Measurements from ENCODE around the gene PKDREJ.

PKDREJ gene

DNA sequence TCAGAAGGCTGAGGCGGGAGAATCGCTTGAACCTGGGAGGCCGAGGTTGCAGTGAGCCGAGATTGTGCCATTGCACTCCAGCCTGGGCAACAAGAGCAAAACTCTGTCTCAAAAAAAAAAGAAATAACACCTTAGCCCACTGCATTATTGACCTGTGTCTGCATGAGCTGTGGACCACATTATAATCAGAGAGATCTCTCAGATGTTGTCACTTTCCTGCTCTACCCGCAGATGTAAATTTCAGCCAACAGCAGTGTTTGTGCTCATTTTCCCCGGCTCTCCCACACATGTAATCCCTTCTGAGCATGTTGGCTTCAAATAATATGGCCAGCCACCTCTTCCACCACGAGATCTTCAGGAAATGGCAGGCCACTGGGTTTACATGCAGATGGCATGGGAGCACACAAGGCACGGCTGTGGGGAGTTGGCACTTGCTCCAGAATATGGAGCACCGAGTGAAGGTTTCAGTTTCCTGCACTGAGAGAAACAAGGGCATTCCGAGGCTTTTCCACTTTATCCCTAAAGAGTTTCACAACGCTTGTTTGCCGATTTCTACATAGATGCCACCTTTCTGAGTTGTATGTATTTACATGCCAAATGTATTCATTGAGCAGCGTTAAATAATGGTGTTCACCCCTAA is 32.8 kb downstream of the PKDREJ start:
- DNase-seq = no peak

DNA sequence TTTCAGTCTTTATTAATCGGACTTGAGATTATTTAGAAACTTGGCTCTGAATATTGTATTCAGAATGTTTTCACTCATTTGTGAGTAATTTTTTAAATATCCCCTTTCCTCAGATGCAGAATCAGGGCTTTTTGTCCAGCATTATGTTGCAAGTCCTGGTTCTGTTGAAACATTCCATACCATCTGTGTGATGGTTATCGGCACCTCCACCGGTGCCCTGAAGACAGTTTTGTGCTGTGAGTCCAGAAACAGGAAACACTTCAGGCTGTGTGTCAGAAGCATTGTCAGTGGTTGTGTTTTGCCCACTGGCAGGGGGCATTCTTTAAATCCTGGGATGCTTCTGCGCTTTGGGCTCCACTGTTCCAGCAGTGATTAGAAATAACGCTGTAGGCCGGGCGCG is 33.4 kb downstream of the PKDREJ start:
- no peak for DNase-seq

DNA sequence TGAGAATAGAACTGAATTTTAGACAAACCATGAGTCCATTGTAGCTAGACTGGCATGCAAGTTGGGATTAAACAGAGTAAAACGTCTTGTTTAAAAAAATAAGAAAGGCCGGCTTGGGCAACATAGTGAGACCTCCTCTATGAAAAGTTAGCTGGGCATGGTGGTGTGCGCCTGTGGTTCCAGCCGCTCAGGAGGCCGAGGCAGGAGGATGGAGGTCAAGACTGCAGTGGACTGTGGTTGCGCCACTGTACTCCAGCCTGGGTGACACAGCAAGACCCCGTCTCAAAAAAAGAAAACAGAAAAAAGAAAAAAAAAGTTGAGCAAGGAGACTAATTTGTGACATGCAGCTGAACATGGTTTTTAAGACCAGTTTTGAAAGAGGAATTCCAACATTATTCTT is 36.6 kb downstream of the PKDREJ start:
- DNase-seq = no peak

DNA sequence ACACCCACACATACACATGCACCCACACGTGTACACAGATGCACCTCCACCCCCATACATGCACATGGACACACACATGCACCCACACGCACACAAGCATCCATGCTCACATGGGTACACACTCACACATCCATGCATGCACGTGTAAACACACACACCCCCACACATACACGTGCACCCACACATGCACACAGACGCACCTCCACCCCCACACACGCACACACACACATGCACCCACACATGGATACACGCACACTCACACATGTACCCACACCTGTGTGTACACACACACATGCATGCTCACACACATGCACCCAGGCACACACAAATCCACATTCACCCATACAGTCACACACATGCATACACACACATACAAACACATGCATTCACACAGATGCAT is 37.5 kb downstream of the PKDREJ start:
- DNase-seq = no peak

DNA sequence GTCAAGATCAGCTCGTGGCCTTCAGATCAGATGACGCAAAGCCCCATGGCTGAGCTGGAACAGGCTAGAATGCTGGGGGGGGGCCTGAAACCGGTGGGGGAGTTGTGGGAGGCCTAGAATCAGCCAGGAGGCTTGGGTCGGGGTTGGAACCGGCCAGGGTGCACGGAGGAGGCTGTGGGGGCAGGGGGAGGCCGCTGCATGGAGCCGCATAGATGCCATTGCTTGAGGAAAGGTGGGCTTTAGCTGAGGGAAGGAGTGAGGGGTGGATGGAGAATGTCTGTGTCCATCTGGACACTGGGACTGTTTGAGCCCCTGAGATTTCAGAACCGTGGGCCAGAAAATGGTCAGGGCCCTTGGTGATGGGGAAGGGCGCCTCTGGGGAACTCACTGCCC is 38.2 kb downstream of the PKDREJ start:
- DNase-seq = no peak

DNA sequence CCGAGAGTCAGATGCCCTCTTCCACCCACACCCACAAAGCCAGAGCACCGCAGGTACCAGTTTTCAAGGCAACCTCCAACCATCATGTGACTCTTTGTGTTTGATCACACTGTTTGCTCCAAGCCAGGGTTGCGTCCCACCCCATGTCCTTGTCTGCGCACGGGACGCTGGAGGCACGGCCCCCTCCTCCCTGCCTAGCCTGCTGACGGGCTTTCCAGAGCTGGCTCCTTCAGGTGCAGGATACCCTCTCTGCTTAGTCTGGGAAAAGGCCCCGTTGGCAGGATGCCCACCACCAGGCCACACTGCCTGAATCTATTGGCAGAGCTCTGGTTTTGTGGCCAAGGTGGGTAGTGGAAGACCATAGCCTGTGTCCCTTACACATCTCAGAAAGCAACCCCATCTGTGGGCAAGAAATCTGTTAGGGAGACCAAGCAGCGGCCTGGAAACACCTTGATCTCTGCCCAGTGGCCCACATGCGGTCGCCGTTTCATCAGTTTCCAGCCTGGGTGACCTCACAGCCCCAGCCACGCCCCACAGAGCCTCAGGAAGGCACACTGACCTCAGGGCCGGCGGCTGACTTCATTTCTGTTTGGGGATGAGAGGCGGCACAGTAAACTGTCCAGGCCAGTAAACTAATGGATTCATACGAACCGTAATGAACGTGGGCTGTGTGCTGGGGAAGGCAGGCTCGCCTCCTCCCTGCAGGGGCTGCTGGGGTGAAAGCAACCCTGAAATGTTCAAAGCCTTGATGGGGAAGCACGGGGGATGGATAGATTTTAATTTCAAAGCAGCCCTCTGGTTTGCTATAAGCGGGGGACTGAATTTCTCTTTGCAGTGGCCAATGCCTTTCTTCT is 38.9 kb downstream of the PKDREJ start:
- DNase-seq = no peak

DNA sequence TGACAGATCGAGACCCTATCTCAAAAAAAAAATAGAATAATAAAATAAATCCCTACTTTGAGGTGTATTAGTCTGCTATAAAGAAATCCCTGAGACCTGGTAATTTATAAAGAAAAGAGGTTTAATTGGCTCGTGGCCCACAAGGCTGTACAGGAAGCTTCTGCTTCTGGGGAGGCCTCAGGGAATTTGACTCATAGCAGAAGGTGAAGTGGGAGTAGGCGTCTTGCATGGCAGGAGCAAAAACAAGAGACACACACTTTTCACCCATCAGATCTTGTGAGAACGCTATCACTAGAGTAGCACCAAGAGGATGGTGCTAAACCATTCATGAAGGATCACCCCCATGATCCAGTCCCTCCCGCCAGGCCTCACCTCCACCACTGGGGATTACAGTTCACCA is 42.2 kb downstream of the PKDREJ start:
- DNase-seq = no peak

DNA sequence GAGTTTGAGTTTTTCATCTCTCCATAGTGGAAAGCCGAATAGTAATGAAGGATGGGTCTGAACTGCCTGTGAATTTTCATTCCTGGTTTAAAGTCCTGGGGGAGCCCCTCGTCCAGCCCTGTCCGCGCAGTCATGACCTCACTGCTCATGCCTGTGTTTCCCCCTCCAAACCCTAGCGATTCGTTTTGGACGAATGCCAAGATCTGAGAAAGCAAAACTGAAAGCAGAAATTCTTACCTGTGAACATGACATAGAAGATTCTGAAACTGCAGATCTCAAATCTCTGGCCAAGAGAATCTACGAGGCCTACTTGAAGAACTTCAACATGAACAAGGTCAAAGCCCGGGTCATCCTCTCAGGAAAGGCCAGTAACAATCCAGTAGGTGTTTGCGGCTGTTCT is 43.5 kb downstream of the PKDREJ start:
- no peak for DNase-seq

DNA sequence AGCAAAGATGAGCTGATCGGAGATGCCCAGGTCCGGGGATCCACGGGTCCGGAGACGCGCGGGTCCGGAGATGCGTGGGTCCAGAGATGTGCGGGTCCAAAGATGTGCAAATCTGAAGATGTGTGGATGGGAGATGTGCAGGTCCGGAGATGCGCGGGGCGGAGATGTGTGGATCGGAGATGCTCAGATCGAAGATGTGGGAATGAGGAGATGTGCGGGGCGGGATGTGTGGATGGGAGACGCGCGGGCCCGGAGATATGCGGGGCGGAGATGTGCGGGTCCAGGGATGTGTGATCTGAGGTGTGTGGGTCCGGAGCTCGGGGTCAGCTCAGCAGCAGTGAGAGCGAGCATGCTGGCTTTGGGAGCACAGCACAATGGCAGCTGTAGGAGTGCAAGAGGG is 48.5 kb downstream of the PKDREJ start:
- no peak for DNase-seq

DNA sequence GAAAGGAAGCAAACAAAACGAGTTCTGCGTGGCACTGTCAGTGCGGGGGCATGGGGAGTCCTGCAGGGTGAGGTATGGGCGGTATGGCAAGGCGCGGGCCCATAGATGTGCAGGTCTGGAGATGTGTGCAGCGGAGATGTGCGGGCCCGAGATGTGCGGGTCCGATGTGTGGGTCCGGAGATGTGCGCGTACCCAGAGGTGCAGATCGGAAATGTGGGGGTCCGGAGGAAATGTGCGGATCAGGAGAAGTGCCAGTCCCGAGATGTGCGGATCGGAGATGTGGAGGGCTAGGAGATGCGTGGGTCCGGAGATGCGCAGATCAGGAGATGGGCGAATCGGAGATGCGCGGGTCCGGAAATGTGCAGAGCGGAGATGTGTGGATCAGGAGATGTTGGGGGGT is 49.0 kb downstream of the PKDREJ start:
- DNase-seq = no peak

DNA sequence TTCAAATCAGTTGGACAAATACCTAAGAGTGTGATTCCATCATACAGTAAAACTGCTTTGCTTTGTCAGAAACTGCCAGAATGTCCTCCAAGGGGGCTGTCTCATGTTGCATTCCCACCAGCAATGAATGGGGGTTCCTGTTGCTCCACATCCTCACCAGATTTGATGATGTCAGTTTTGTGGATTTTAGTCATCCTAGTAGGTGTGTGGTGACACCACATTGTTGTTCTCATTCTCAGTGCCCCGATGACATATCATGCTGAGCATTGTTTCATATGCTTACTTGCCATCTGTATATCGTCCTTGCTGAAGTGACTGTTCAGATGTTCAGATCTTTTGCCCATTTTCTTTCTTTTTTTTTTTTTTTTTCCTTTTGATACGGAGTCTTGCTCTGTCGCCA is 50.1 kb downstream of the PKDREJ start:
- DNase-seq = no peak

DNA sequence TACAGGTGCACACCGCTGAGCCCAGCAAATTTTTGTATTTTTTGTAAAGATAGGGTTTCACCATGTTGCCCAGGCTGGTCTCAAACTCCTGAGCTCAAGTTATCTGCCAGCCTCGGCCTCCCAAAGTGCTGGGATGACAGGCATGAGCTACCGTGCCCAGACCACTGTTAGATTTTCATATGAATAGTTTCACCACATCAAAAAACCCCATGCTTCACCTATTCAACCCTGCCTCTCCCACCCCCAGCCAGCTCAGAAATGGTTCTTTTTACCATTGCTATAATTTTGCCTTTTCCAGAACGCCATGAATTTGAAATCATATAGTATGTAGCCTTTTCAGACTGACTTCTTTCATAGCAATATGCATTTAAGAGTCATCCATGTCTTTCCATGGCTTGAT is 50.9 kb downstream of the PKDREJ start:
- DNase-seq = no peak

DNA sequence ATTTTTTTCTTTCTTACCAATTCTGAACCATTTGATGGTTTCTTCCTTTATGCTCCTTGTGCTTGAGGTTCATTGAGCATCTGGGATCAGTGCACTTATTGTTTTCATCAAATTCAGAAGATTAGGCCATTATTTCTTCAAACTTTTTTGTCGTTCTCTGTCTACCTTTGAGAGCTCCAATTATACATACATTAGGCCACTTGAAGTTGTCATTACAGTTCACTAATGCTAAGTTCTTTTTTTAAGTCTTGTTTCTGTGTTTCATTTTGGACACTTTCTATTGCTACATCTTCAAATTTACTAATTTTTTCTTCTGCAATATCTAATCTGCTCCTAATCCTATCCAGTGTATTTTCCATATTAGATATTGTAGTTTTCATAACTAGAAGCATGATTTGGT is 53.9 kb downstream of the PKDREJ start:
- no peak for DNase-seq

Data from NCI-H1436 (cell line).